Medulla oblongata (tissue), 1 donor: ENCODE results near the gene KCTD16.

ENCODE experiments used
- DNase-seq: peaks from one replicate; pipeline ENCODE4 v3.0.0-alpha.2; 2015; ENCODE audit errors: extremely low spot score

The KCTD16 gene

DNA sequence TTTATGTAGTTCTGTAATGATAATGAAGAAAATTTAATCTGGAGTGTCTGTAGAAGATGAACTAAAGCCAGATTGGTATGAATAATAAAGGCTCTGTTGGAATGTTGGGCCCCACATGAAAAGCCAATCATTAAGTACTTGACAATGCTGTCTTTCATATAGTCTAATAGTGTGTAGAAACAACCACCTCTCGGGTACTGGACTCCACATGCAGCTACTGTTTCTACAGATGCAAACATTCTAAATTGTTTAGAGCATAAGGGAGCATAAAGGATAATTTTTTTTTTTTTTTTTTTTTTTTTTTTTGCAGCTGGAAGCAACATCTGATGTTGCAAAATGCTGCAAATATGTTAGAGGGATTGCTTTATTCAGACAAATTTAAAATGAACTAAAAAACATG lies 354.3 kb downstream of the KCTD16 start:
- no peak for DNase-seq

DNA sequence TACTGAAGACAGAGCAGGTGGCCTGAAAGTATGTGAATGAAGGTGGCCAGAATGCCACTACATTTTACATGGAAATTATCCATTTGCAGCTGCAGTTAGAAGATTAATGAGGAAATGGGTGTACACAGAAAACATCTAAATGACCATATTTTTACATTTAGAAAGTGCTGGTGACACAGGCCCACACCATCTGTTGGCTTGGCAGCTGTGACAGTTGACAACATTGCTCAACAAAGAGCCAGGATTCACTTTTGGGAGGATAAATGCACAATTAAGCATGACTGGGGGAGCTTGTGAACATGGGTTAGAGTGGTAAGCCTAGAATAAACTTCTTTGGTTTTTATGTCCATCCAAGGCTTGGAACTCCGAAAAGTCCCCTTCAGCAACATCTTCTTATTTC lies 360.5 kb downstream of the KCTD16 start:
- no peak for DNase-seq
